ENCODE results near the gene LSM2. TPM values are rescaled to one million over a fixed set of nuclear protein-coding genes. Genes with fewer than 3 reads are reported as not detected.
A peak's percentile ranks its signal among the peaks of the same experiment; 100 is the strongest.

The LSM2 gene
- total RNA-seq, 4 donors from 2014 or later: 25.1 to 43.7 (median 32.9) TPM

- TF ChIP-seq CTCF (IDR thresholded peaks at IDR 0.05 in 4 of 5, conservative IDR thresholded peaks at IDR 0.05 in 1 of 5): no peak
- TF ChIP-seq POLR2A (IDR thresholded peaks at IDR 0.05): no peak
- no peak overlapping the region for H3K4me3 ChIP-seq
- no peaks in the 10 kb centered on the region for H3K27me3 ChIP-seq
- intact Hi-C loops (cut with DNase I; ENCODE audit: low total_unique reads) (loop anchor here (10.0 kb wide), 1 partner anchor 87 kb away; the partner anchor contains the start of gene NEU1), in situ Hi-C loops (cut with MboI; ENCODE audit: low sequenced_read_pairs in 4 of 4) (loop anchor here in 2 of 4 donors (10.0 kb wide), 1 partner anchor 57 kb away; no protein-coding TSS in a partner anchor)
- H3K9me3 ChIP-seq: no peaks in the 10 kb centered on the region
- H3K36me3 ChIP-seq: peaks cover 0 to 42% of the 10 kb centered on the region in 2 donors
- ATAC-seq (no peak), DNase-seq (no peak)
- peaks cover 11 to 17% of the 10 kb centered on the region in 2 donors for H3K4me1 ChIP-seq
- H3K27ac ChIP-seq: peak overlapping the region; percentile 83 to 88 (median 86)
These were observed 29.1 kb downstream of the LSM2 start for GRCh38 chr6:31777667-31778050.

- Histone ChIP-seq H3K9me3 (no peaks in the 10 kb centered on the region), H3K4me3 (peak within 1 kb of the TSS; percentile 26 to 44 (median 37)), H3K27me3 (no peaks in the 10 kb centered on the region), H3K36me3 (peaks cover 0 to 36% of the 10 kb centered on the region in 2 donors), H3K27ac (peak within 1 kb of the TSS; percentile 83 to 88 (median 86)), H3K4me1 (peaks cover 11 to 17% of the 10 kb centered on the region in 2 donors)
- in situ Hi-C loops (cut with MboI; ENCODE audit: low sequenced_read_pairs in 4 of 4) (loop anchor here in 2 of 4 donors (10.0 kb wide), 1 partner anchor 58 kb away; no protein-coding TSS in a partner anchor), intact Hi-C loops (cut with DNase I; ENCODE audit: low total_unique reads) (loop anchor here (10.0 kb wide), 1 partner anchor 88 kb away; the partner anchor contains the start of gene NEU1)
- TF ChIP-seq CTCF (IDR thresholded peaks at IDR 0.05 in 4 of 5, conservative IDR thresholded peaks at IDR 0.05 in 1 of 5) (no peak), POLR2A (IDR thresholded peaks at IDR 0.05) (peak in 1 of 2 donors; percentile 31)
- peak; percentile 70 to 89 for ATAC-seq
- DNase-seq: peak; percentile 45 to 89
These were observed 29.6 kb downstream of the LSM2 start, which contains the start of gene VWA7 for GRCh38 chr6:31776989-31777666. Gene VWA7, minus strand, starts transcription at chr6:31777328. Its CDS starts 549 bp downstream, at chr6:31776779.

- H3K9me3 ChIP-seq: no peaks in the 10 kb centered on the region
- TF ChIP-seq CTCF (IDR thresholded peaks at IDR 0.05 in 4 of 5, conservative IDR thresholded peaks at IDR 0.05 in 1 of 5) (no peak), POLR2A (IDR thresholded peaks at IDR 0.05) (no peak)
- H3K27me3 ChIP-seq: no peaks in the 10 kb centered on the region
- peak overlapping the region; percentile 26 to 44 (median 37) for H3K4me3 ChIP-seq
- in situ Hi-C loops (cut with MboI; ENCODE audit: low sequenced_read_pairs in 4 of 4) (loop anchor here in 2 of 4 donors (10.0 kb wide), 1 partner anchor 58 kb away; no protein-coding TSS in a partner anchor), intact Hi-C loops (cut with DNase I; ENCODE audit: low total_unique reads) (loop anchor here (10.0 kb wide), 1 partner anchor 88 kb away; the partner anchor contains the start of gene NEU1)
- peaks cover 11 to 17% of the 10 kb centered on the region in 2 donors for H3K4me1 ChIP-seq
- DNase-seq (no peak), ATAC-seq (peak in 1 of 2 donors; percentile 6)
- peaks cover 0 to 30% of the 10 kb centered on the region in 2 donors for H3K36me3 ChIP-seq
- H3K27ac ChIP-seq: peak overlapping the region; percentile 83 to 88 (median 86)
These were observed 30.2 kb downstream of the LSM2 start for GRCh38 chr6:31776485-31776988.

- Histone ChIP-seq H3K27me3 (no peaks in the 10 kb centered on the region), H3K4me3 (no peak overlapping the region), H3K36me3 (peaks cover 0 to 25% of the 10 kb centered on the region in 2 donors), H3K4me1 (peaks cover 11 to 17% of the 10 kb centered on the region in 2 donors), H3K9me3 (no peaks in the 10 kb centered on the region), H3K27ac (peak overlapping the region; percentile 83 to 88 (median 86))
- DNase-seq (no peak), ATAC-seq (no peak)
- intact Hi-C loops (cut with DNase I; ENCODE audit: low total_unique reads) (loop anchor here (1.0 to 10.0 kb wide), 2 partner anchors 54 to 89 kb away; partner anchors contain the start of gene NEU1), in situ Hi-C loops (cut with MboI; ENCODE audit: low sequenced_read_pairs in 4 of 4) (loop anchor here in 2 of 4 donors (10.0 kb wide), 1 partner anchor 59 kb away; no protein-coding TSS in a partner anchor)
- no peak for TF ChIP-seq CTCF (IDR thresholded peaks at IDR 0.05 in 4 of 5, conservative IDR thresholded peaks at IDR 0.05 in 1 of 5)
- no peak for TF ChIP-seq POLR2A (IDR thresholded peaks at IDR 0.05)
These were observed 30.9 kb downstream of the LSM2 start for GRCh38 chr6:31775633-31776484.

All from gastrocnemius medialis (tissue), 4 donors.